H9 (cell line): Measurements from ENCODE around the gene ATAD3C. TPM values are rescaled to one million over a fixed set of nuclear protein-coding genes. Genes with fewer than 3 reads are reported as not detected.

Experiments
- DNase-seq: peaks from one replicate; pipeline ENCODE4 v3.0.0-alpha.2; 2017
- H2AFZ ChIP-seq: one replicate; pipeline ENCODE4 v1.6.1; 2013; ENCODE audit warnings: mild to moderate bottlenecking, low read length, control low read depth, moderate library complexity
- H2AK5ac ChIP-seq: 2 replicates; pipeline ENCODE4 v1.6.1; 2013; ENCODE audit warnings: low read length, control low read depth, mixed read lengths; ENCODE audit not compliant: insufficient read length
- H2BK120ac ChIP-seq: one replicate; pipeline ENCODE4 v1.6.1; 2013; ENCODE audit warnings: low read depth, mild to moderate bottlenecking, low read length, control low read depth, inconsistent platforms; ENCODE audit not compliant: poor library complexity, severe bottlenecking
- H2BK12ac ChIP-seq: 2 replicates; pipeline ENCODE4 v1.6.1; 2013; ENCODE audit warnings: low read length, control low read depth, mixed read lengths, low read depth; ENCODE audit not compliant: insufficient read length
- H2BK15ac ChIP-seq: 2 replicates; pipeline ENCODE4 v1.6.1; 2013; ENCODE audit warnings: low read depth, low read length, control low read depth
- H2BK20ac ChIP-seq: one replicate; pipeline ENCODE4 v1.6.1; 2013; ENCODE audit warnings: low read depth, mild to moderate bottlenecking, low read length, control low read depth, inconsistent platforms; ENCODE audit not compliant: poor library complexity, severe bottlenecking
- H2BK5ac ChIP-seq: 2 replicates; pipeline ENCODE4 v1.6.1; 2013; ENCODE audit warnings: low read length, control low read depth, mixed read lengths; ENCODE audit not compliant: insufficient read length
- H3K14ac ChIP-seq: 2 replicates; pipeline ENCODE4 v1.6.1; 2013; ENCODE audit warnings: low read length, control low read depth; ENCODE audit not compliant: insufficient read depth
- H3K18ac ChIP-seq: 2 replicates; pipeline ENCODE4 v1.6.1; 2013; ENCODE audit warnings: low read depth, mild to moderate bottlenecking, mixed read lengths, low read length, control low read depth; ENCODE audit not compliant: insufficient read length
- H3K23ac ChIP-seq: 2 replicates; pipeline ENCODE4 v1.6.1; 2013; ENCODE audit warnings: low read length, control low read depth, mixed read lengths, low read depth; ENCODE audit not compliant: insufficient read length
- H3K23me2 ChIP-seq: 2 replicates; pipeline ENCODE4 v1.6.1; 2013; ENCODE audit warnings: low read depth, mild to moderate bottlenecking, mixed read lengths, low read length, control low read depth; ENCODE audit not compliant: insufficient read length, poor library complexity, severe bottlenecking
- H3K27ac ChIP-seq: 2 replicates; pipeline ENCODE4 v1.5.1; 2013; ENCODE audit warnings: low read length, control low read depth, mixed read lengths, low read depth; ENCODE audit not compliant: insufficient read length
- H3K27me3 ChIP-seq: 2 replicates; pipeline ENCODE4 v1.6.1; 2013; ENCODE audit warnings: low read length, control low read depth, inconsistent platforms; ENCODE audit not compliant: insufficient read depth
- H3K4ac ChIP-seq: 2 replicates; pipeline ENCODE4 v1.6.1; 2013; ENCODE audit warnings: low read depth, mild to moderate bottlenecking, control low read depth, inconsistent platforms, low read length, moderate library complexity
- H3K4me1 ChIP-seq: 2 replicates; pipeline ENCODE4 v1.6.1; 2013; ENCODE audit warnings: low read length, control low read depth, inconsistent platforms; ENCODE audit not compliant: insufficient read depth
- H3K4me2 ChIP-seq: 2 replicates; pipeline ENCODE4 v1.6.1; 2013; ENCODE audit warnings: low read length, control low read depth, mixed read lengths; ENCODE audit not compliant: insufficient read length, insufficient read depth
- H3K56ac ChIP-seq: 2 replicates; pipeline ENCODE4 v1.6.1; 2013; ENCODE audit warnings: low read depth, mild to moderate bottlenecking, mixed read lengths, low read length, control low read depth; ENCODE audit not compliant: insufficient read length
- H3K79me1 ChIP-seq: 2 replicates; pipeline ENCODE4 v1.6.1; 2013; ENCODE audit warnings: low read depth, mild to moderate bottlenecking, moderate library complexity, low read length, control low read depth, inconsistent platforms; ENCODE audit not compliant: insufficient read depth, poor library complexity, severe bottlenecking
- H3K79me2 ChIP-seq: 2 replicates; pipeline ENCODE4 v1.6.1; 2013; ENCODE audit warnings: low read length, control low read depth, inconsistent platforms; ENCODE audit not compliant: insufficient read depth
- H3K9ac ChIP-seq: 2 replicates; pipeline ENCODE4 v1.6.1; 2013; ENCODE audit warnings: low read length, control low read depth, mixed read lengths; ENCODE audit not compliant: insufficient read length; ENCODE audit errors: extremely low read depth
- H3K9me3 ChIP-seq: one replicate; pipeline ENCODE4 v1.6.1; 2013; ENCODE audit warnings: low read depth, low read length, inconsistent platforms; ENCODE audit not compliant: control insufficient read depth
- H3T11ph ChIP-seq: one replicate; pipeline ENCODE4 v1.6.1; 2013; ENCODE audit warnings: mild to moderate bottlenecking, low read length, control low read depth, inconsistent platforms
- H4K20me1 ChIP-seq: one replicate; pipeline ENCODE4 v1.6.1; 2013; ENCODE audit not compliant: control insufficient read depth, insufficient read length, insufficient read depth
- H4K5ac ChIP-seq: 2 replicates; pipeline ENCODE4 v1.6.1; 2013; ENCODE audit warnings: low read depth, mild to moderate bottlenecking, mixed read lengths, low read length, control low read depth; ENCODE audit not compliant: insufficient read length
- H4K8ac ChIP-seq: replicated peaks from 2 replicates; pipeline ENCODE4 v1.6.1; 2013; ENCODE audit warnings: low read length, control low read depth, mixed read lengths, low read depth; ENCODE audit not compliant: insufficient read length
- H4K91ac ChIP-seq: 2 replicates; pipeline ENCODE4 v1.6.1; 2013; ENCODE audit warnings: low read depth, mild to moderate bottlenecking, moderate library complexity, mixed read lengths, low read length, control low read depth; ENCODE audit not compliant: insufficient read length
- H3K27ac Mint-ChIP-seq, 3 experiments: 2 replicates in 2 of 3; 3 replicates in 1 of 3; pipeline ENCODE4 v1.8.0; 2020 to 2021; ENCODE audit warnings: mixed read lengths in 3 of 3, mild to moderate bottlenecking in 1 of 3, moderate library complexity in 1 of 3
- H3K27me3 Mint-ChIP-seq: 2 replicates; pipeline ENCODE4 v1.8.0; 2021; ENCODE audit warnings: low read depth, mild to moderate bottlenecking, moderate library complexity, mixed read lengths
- H3K36me3 Mint-ChIP-seq, 3 experiments: 2 replicates in 2 of 3; 3 replicates in 1 of 3; pipeline ENCODE4 v1.8.0; 2020 to 2021; ENCODE audit warnings: low read depth in 3 of 3, mixed read lengths in 3 of 3; ENCODE audit not compliant: insufficient read depth in 1 of 3
- H3K4me1 Mint-ChIP-seq, 2 experiments: 2 replicates each; pipeline ENCODE4 v1.8.0; 2020; ENCODE audit warnings: mixed read lengths in 2 of 2
- H3K4me3 Mint-ChIP-seq, 2 experiments: 2 replicates in 1 of 2; 3 replicates in 1 of 2; pipeline ENCODE4 v1.8.0; 2020 to 2021; ENCODE audit warnings: mild to moderate bottlenecking in 2 of 2, mixed read lengths in 2 of 2, moderate library complexity in 1 of 2
- H3K9me3 Mint-ChIP-seq, 2 experiments: 2 replicates in 1 of 2; 3 replicates in 1 of 2; pipeline ENCODE4 v1.8.0; 2020; ENCODE audit warnings: mild to moderate bottlenecking in 2 of 2, mixed read lengths in 2 of 2, moderate library complexity in 1 of 2
- WGBS: extraction: QIAGEN DNeasy Blood & Tissue Kit; methylation state at CpG from one replicate; pipeline ENCODE4 v1.1.7; 2013; ENCODE audit warnings: missing lambda C conversion rate, low lambda C conversion rate, mixed read lengths; ENCODE audit not compliant: insufficient read length; ENCODE audit errors: extremely low coverage; 5-methylcytosine and 5-hydroxymethylcytosine counted together
- total RNA-seq: library from RNA; stranded (reverse); gene quantifications from 2 replicates; pipeline ENCODE4 v1.2.1, GENCODE V29; 2021
- TF ChIP-seq, protein P1 (sequence below): fragments of 200-600 bp; sonication (generic); conservative IDR thresholded peaks from 3 replicates; pipeline ENCODE4 v1.8.0; 2021; ENCODE audit warnings: antibody characterized with exemption, mild to moderate bottlenecking

Gene ATAD3C
- total RNA-seq, 1 experiment from 2014 or later: 7.7 TPM

- Histone ChIP-seq H4K20me1 (no peaks in the 10 kb centered on the region), H3K9ac (no peak overlapping the region), H3K23ac (no peak overlapping the region), H3K56ac (no peak overlapping the region), H2BK20ac (no peak overlapping the region), H3K27ac (no peak overlapping the region), H4K8ac (no peak overlapping the region), H3K79me1 (no peaks in the 10 kb centered on the region), H2AFZ (no peak overlapping the region), H2BK12ac (no peak overlapping the region), H3K4ac (no peak overlapping the region), H3K27me3 (no peaks in the 10 kb centered on the region), H2BK120ac (no peak overlapping the region), H3K18ac (no peak overlapping the region), H3K4me2 (no peak overlapping the region), H2AK5ac (no peak overlapping the region), H2BK5ac (no peak overlapping the region), H3K4me1 (peaks cover 5% of the 10 kb centered on the region; the same call in 1 of the 2 replicates), H3K23me2 (no peaks in the 10 kb centered on the region), H2BK15ac (no peak overlapping the region), H4K5ac (no peak overlapping the region), H3K14ac (no peak overlapping the region; the same call in 1 of the 2 replicates), H4K91ac (no peak overlapping the region), H3K9me3 (no peaks in the 10 kb centered on the region), H3T11ph (no peak overlapping the region), H3K79me2 (no peaks in the 10 kb centered on the region)
- DNase-seq: no peak
- Mint-ChIP-seq H3K27me3 (no peaks in the 10 kb centered on the region), H3K4me3 (no peak overlapping the region), H3K4me1 (peaks cover 45 to 50% of the 10 kb centered on the region in 2 experiments), H3K36me3 (no peaks in the 10 kb centered on the region; a peak in 2 of 7 replicates), H3K9me3 (no peaks in the 10 kb centered on the region), H3K27ac (peak overlapping the region; percentile 13 to 86 (median 61); a peak in 4 of 7 replicates)
- no CpG with 5 or more reads among the region's 26 CpGs for WGBS
- TF ChIP-seq, protein P1, sequence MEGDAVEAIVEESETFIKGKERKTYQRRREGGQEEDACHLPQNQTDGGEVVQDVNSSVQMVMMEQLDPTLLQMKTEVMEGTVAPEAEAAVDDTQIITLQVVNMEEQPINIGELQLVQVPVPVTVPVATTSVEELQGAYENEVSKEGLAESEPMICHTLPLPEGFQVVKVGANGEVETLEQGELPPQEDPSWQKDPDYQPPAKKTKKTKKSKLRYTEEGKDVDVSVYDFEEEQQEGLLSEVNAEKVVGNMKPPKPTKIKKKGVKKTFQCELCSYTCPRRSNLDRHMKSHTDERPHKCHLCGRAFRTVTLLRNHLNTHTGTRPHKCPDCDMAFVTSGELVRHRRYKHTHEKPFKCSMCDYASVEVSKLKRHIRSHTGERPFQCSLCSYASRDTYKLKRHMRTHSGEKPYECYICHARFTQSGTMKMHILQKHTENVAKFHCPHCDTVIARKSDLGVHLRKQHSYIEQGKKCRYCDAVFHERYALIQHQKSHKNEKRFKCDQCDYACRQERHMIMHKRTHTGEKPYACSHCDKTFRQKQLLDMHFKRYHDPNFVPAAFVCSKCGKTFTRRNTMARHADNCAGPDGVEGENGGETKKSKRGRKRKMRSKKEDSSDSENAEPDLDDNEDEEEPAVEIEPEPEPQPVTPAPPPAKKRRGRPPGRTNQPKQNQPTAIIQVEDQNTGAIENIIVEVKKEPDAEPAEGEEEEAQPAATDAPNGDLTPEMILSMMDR: no peak
Measured at GRCh38 chr1:1418464-1419362, 30.8 kb upstream of the ATAD3C start.
